Stimulated activated CD4-positive, alpha-beta T cell treated with anti-CD3 and anti-CD28 coated beads, TNF-alpha, amount 100 ng/mL, for 4 hours (primary cell): Measurements from ENCODE around the gene MAGI2.

ENCODE experiments used
- DNase-seq, 3 experiments: peaks; one replicate each; pipeline ENCODE4 v3.0.0-alpha.2; 2020; ENCODE audit warnings: low read depth in 3 of 3

Gene MAGI2

DNA sequence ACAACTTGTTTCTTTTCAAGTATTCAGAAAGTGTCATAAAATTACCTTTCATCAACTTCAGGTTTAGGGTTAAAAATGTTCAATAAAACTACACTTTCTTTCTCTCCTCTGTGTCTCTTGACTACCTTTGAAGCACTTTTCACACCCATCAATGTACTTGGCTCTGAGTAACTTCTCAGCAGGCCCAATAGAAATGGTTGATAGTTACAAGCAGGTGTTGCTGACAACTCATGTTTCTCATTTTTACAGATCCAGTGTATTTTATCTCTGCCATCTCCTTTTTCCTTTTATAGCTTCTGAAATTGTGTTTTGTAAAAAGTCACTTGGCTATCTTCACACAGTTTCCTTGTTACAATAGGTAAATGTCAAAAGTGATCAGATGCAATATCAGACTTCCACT, 1306.9 kb downstream of the MAGI2 start:
- no peak for DNase-seq

DNA sequence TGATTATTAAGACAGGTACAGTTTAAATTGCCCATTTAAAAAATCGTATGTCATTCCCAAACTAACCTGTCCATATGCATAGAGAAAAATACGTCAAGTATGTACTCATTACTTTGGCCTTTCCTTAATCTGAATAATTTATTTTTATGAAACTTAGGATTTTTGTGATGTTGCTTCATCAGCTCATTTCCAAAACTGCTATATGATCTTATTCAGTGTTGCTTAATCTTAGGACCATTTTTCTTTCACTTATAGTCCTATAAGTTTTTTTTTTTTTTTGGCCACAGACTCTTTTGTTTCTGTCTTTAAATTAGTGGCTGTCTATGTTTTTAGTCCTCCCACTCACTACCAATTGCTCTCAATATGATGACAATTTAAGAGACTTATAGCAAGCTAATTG, 1309.8 kb downstream of the MAGI2 start:
- DNase-seq: no peak

DNA sequence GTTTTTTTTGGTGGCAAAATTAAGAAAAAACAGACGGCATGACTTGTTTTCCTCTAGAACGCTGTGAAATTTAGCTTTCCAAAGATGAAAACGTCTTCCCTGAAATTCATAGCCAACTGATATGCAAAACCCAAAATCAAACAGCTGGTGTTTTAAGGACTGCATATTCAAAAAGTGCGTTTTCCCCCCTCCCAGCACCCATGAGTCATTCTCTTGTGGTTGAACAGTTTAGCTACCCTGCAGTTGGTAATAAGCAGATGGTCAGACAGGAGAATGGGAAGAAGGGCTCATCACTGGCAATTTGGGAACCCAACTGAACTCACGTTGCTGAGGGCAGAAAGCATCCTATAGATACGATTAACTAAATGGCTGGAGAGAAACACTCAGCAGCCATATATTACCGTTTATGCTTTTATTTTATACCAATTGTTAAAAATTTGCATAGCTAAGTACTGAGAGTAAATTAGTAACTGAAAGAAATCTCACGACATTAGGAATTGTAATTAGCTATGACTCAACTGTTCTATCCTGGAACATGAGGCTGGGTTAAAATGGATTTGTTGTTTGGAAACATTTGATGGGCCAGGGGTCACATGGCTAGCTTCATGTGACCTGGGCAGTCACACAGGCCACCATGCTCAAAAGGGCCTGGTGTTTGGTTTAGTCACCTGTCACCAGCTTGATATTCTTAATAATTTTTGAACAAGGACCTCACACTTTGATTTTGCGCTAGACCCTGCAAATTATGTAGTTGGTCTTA, 1311.8 kb downstream of the MAGI2 start:
- no peak for DNase-seq

DNA sequence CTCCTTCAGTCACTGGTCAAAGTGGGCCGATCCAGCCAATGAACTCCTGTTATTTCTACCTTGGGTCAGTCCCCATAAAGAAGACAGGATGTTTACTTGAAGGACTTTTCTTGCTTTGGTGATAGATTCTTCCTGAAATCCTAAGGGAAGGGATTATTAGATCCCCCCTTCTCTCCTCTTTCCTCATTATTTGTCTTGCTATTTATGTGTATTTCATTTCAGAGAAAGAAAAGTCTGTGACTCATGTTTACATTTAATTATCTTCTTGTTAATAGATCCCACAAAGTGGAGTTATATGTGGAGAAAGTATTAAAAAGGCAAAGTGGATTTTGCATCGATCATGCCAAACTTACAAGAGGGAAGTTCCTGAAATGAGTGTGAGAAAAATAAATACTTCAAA, 1313.4 kb downstream of the MAGI2 start:
- DNase-seq: no peak

DNA sequence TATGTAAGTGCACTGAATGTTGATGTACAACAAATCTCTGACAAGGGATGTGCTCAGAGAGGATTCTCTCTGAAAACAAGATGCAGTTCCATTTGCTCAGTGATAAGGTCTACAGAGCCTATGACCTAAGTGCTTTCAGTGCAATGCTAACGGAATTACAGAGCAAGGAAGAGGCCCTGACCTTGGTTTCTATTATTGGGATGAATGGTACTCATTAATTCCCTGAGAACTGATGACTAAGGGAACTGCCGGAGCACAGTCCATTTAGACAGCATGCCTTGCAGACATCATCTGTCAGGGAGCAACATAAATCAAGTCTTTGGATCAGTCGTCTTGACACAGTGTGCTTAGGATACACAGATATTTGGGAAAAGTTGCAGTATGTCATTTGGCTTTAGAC, 1314.1 kb downstream of the MAGI2 start:
- no peak for DNase-seq

DNA sequence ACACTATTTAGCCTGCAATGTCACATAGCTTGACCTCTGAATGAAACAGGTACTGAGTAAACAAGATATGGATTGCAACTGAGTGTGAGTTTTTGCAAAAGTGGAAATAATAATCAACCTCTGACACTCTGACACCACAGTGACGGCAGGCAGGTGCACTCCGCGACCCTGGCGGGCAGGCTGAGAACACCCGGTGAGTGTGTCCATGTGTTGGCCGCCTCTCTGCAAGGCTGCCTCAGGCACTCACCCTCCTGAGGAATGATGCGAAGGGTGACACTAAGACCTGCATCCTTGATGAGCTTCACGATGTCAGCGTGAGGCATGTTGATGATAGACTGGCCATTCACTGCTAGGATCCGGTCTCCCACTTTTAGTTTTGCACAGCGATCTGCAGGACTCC, 1318.7 kb downstream of the MAGI2 start:
- no peak for DNase-seq

DNA sequence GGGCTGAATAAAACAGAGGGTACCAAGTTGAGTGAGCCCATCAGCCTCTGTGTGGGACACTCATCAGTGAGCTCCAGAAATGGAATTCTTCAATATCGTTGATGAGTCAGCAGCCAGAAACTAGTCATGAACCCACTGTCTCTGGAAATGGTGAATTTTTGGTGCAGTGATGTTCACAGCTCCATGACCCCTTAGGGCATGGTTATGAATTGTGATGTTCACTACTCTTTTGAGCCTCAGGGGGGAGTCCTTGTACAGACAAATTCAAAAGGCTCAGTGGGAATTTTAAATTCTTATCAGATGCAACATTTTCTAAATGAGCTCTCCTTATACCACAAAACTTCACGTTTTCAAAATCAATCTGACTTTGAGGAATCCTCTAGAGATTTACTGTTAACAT, 1319.2 kb downstream of the MAGI2 start:
- no peak for DNase-seq

DNA sequence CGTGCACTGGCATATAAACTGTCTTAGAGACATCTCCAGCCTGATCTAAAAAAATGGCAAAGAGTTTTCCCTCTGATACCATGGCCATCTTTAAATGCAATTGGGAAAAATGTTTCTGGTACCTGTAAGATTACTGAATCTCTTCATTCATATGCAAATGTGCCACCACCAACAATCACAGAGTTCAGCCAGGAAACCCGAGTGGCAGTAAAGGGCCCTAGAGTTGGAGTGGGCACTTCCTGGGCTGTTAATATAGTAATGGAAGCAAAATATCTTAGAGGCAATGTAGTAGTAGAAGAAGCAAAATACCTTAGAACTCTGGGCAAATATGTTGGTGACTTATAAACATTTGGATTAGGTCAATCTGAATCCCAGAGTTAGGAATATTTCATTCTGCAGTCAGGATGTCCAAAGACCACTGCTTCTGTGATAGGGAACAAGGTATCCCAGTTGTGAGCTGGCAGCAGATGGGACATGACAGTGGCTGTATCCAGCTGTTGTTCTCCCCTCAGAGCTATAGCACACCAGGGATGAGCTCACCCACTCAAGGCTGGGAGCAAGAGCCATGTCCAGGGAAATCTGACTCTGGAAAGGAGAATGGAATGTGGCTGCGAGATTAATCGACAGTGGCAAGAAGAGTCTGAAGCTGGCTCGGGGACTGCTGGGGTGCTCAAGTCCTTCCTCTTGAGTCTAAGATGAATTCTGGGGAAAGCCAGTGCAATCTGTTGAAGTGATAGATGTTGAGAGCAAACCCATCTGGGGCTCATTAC, 1322.8 kb downstream of the MAGI2 start:
- no peak for DNase-seq

DNA sequence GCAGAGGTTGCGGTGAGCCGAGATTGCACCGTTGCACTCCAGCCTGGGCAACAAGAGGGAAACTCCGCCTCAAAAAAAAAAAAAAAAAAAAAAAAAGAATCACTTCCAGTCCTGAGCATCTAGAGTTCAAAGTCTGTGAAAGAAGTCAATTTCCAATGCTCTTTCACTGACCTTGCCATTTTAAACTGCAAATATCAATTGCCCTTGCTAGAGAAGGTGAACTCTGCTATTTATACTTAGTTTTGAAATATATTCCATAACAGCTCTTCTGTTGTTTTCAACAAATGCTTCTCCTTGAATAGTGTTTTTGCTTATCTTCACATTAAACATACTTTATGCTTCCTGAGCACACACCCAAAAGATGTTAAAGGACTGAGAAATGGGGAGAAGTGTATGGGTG, 1323.6 kb downstream of the MAGI2 start:
- no peak for DNase-seq

DNA sequence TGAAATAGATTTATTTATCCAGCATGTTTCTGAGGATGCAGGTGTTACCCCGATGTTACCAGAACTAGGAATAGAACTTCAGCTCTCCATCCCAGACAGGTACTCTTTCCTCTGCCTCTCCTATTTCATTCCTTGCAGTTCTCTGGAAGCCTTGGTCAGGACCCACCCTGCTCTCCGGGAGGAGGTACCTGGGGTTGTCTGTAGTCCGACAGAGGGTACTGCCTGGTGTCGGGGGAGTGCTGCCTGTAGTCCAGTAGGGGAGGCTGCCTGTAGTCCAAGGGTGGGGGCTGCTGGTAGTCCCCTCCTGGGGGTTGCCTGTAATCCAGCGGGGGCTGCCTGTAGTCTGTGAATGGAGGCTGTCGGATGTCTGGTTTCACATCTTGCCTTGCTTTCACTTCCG, 1326.5 kb downstream of the MAGI2 start:
- DNase-seq: no peak

DNA sequence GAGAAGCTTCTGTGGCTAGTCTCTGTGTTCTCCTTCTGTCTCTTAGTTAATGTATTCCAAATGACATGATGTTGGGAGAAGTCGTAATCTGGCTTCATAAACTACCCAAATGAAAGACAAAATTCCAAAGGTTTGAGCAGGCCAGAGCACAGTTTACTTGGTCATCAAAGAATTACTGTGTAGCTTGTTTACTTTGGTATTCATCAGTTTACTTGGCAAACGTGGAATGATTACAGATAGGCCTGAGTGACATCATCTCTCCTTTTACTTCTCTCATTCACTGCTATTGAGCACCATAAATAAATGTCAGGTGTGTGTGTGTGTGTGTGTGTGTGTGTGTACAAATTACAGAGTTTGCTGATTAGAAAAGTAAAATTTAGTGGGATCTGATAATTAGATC, 1327.6 kb downstream of the MAGI2 start:
- DNase-seq: no peak

DNA sequence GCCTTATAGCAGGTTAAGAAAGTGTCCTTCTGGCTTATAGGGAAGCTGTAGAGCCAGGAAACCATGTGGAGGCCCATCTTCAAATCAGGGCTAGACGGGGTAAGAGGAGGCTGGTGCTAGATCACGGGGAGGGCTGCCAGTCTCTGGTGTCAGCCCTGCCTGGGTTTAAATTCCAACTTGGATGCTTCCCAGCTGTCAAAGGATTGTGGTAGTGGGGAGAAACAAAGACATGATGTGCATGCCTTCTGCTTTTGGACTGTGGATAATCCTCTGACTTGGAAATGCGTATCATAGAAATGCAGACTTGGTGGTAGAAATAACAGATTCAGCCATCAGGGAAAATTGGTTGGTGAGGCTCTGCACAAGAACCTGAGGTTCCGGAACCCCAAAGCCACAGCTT, 1329.3 kb downstream of the MAGI2 start:
- no peak for DNase-seq

DNA sequence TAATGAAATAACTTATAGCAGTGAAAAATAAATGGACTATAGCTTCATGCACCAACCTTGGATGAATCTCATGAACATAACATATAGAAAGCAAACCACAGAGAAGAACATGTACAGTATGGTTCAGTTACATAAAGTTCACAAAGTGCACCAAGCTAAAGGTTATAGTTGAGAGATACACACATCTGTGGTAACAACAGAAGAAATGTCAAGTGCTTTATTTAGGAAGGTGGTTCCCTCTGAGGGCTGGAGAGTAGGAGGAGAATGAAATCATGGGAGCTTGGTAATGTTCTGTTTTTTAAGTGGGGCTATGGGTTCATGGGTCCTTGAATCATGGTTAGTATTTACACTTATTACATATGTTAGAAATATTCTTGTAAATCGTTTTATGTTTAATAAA, 1331.6 kb downstream of the MAGI2 start:
- DNase-seq: no peak

DNA sequence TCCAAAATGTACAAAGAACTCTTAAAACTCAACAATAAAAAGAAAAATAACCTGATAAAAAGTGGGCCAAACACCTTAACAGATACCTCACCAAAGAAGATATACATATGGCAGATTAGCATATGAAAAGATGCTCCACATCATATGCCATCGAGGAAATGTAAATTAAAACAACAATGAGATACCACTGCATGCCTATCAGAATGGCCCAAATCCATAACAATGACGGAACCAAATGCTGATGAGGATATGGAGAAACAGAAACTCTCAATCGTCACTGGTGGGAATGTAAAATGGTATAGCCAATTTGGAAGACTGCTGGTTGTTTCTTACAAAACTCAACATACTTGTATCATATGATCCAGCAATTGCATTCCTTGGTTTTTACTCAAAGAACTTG, 1335.0 kb downstream of the MAGI2 start:
- DNase-seq: no peak

DNA sequence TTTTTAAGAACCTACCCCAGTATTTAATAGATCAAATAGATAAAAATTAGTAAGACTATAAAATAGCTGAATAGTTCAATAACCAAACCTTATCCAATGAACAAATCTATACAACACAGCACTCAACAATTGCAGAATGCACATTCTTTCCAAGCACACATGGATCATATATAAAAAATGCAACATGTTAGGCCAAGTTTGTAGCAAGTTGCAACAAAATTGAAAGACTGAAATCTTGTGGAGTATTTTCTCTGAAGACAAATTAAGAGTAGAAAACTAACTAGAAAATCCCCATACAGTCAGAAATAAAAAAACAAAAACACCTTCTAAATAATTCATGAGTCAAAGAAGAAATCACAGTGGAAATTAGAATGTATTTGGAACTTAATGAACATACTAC, 1337.6 kb downstream of the MAGI2 start:
- DNase-seq: no peak

DNA sequence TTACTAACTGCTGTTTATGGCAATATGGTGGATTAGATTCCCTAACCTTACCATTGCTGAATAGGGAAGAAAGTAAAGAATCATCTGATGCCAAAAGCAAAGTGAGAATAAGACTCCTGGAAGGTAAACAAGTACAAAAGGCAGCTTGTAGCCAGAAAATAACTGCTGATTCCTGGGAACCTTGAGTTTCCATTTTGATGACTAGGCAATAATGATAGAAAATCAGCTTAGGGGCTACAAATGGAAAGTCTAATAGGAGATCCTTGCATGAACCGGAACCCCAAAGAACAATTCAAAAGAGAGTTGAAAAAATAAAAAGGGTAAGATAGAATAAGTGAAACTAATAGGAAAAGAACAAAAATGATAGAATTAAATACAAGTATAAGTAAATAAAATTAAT, 1338.5 kb downstream of the MAGI2 start:
- no peak for DNase-seq

DNA sequence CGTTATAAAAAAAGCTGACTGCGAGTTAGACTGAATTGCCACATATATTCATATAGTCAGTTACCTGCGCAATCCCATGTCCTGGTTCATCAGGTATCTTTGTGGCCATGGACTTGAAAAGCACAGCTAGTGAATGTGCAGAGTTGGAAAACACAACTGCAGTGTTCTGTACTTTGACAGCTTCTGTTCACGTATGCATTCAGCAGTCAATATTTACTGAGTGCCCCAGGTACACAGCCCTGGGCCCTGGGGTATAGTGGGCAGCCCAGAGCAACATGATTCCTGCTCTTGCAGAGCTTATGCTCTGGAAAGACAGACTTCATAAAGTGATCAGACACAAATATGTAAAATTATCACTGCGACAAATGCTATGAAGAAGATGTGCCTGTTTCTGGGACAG, 1341.0 kb downstream of the MAGI2 start:
- no peak for DNase-seq

DNA sequence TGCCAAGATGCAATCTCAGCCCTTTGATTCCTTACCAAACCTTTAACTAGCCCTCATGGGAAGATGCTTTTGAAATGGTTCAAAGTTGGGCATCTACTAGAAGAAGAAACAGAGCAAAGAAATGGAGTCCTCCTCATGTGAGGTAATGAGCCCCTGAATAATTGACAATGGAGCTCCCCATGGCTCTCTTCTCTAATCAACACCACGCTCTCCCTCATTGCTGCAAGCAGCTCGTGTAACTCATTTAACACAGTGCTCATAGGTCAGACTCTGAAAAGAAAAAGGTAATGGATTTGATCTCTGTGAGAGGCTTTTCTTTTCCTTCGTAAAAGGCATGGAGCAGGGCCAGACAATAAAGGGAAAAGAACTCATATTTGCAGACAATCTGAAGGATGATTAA, 1342.1 kb downstream of the MAGI2 start:
- DNase-seq: no peak

DNA sequence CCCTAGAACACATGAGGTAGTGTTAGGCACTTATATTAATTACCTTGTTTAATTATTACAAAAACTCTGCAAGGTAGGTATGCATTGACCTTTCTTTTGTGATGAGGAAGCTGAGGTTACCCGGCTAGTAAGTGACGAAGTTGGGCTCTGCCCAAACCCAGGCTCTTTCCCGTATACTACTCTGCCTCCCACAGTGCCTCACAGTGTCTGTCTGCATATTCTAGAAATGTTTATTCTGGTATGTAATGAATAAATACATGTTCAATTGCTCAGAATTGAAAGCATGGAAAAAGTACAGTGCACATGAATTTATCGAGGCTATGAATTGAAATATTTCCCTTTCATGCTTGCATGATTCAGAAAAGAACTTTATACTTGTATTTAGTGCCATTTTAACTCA, 1350.0 kb downstream of the MAGI2 start:
- DNase-seq: no peak

DNA sequence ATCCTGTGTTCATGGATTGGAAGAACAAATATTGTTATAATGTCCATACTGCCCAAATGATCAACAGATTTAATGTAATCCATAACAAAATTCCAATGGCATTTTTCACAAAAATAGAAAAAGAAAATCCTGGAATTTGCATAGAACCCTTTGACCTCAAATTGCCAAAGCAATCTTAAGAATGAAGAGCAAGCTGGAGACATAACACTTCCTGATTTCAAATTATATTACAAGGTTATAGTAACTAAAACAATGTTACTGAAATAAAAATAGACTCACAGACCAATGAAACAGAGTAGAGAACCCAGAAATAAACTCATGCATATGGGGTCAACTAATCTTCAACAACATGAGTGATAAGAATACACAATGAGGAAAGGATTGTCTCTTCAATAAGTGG, 1352.4 kb downstream of the MAGI2 start:
- DNase-seq: no peak

DNA sequence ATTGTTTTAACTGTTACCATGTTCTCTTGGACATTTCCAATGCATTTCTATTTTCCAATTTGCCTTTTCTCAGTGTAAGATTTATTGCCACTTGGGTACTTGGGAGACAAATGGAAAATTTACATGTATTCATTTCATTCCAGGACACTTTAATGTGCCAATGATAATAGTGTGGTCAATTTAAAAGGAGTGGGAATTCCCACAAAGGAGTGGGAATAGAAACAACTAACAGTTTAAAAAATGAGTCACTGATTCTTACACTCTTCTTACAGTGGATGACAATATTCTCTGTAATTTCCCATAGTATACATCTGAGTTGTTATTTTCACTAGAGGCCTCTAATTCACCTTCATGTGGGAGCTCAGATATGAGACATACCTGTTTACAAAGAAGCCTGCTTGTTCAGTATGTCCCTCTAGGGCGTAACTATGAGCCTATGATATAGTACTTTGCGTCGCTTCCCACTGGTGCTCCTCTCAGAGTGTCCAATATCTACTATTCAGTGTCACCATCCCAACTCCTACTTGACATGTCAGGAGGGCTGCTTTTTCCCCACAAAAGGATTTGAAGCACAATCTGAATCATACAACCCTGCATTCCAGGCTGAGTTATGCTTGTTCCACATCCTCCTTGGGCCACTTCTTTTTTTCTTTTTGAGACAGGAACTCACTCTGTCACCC, 1353.6 kb downstream of the MAGI2 start:
- no peak for DNase-seq

DNA sequence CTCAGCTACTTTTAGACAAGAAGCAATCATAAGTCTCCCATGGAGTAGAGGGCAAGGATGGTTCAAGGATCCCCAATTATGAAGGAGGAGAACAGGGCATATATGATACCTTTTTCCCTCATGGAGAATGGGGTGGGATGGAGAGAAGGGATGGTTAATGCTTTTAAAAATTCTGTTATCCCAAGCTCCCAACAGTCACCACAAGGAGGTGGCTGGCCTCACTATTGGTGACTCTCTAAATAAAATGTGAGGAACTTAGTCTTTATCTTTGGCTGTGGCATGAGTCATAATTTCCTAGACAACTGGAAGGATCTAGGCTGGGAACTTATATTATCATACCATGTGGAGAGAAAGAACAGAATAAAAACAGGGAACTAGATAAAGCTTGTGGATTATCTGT, 1357.9 kb downstream of the MAGI2 start:
- no peak for DNase-seq

DNA sequence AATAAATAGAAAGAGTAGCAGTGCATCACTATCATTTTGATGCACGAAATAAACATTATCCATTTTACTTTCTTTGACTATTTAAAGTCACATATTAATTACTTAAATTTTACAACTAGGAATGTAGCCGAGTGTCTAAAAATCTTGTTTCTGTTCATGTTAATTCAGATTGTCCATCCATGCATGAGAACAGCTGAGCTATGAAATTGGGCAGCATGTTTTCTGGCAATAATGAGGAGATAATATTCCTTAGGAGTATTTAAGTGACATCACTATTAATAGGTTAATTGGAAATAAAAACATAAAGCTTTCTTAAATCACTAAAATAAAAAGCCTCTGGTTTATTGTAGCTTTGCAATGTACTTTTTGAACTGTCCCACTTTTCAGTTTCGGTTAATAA, 1361.1 kb downstream of the MAGI2 start:
- no peak for DNase-seq
